ENCODE results near the gene GPR27.

The GPR27 gene

GRCh38 chr3:71787851-71788405 is 34.3 kb downstream of the GPR27 start:
- DNase-seq, result no peak

GRCh38 chr3:71789922-71790321 is 36.3 kb downstream of the GPR27 start:
- no peak for DNase-seq

GRCh38 chr3:71791634-71792033 is 38.0 kb downstream of the GPR27 start:
- DNase-seq, result no peak

- no peak for DNase-seq
Observed at GRCh38 chr3:71796290-71796689, 42.6 kb downstream of the GPR27 start.

GRCh38 chr3:71797455-71797854 is 43.8 kb downstream of the GPR27 start:
- no peak for DNase-seq

- DNase-seq, result no peak
Observed at GRCh38 chr3:71800023-71800422, 46.4 kb downstream of the GPR27 start.

GRCh38 chr3:71801986-71802385 is 48.3 kb downstream of the GPR27 start:
- DNase-seq, result no peak

GRCh38 chr3:71803248-71803647 is 49.6 kb downstream of the GPR27 start:
- no peak for DNase-seq

- DNase-seq, result no peak
Observed at GRCh38 chr3:71805199-71805598, 51.5 kb downstream of the GPR27 start.

GRCh38 chr3:71805691-71806090 is 52.0 kb downstream of the GPR27 start:
- DNase-seq, result no peak

All from NCI-H446 (cell line).